ENCODE data around the gene AGRP. TPM values are rescaled to one million over a fixed set of nuclear protein-coding genes. Genes with fewer than 3 reads are reported as not detected.
"Not testable (repeated sequence)": the region's sequence is repeated elsewhere in the genome, so short reads cannot be mapped to it uniquely, and the experiment has no call there.

AGRP gene
- total RNA-seq, 1 donor from 2014 or later = not detected

- H3K4me1 Mint-ChIP-seq = peaks cover 80% of the 10 kb centered on the region
- ATAC-seq (ENCODE audit: low read depth) = no peak
- CTCF ChIA-PET = interaction anchor here (0.7 to 14.6 kb wide), 5 partner anchors 9 to 151 kb away, joined by 3 to 298 read pairs (median 8); partner anchors contain the start of genes ATP6V0D1 and CTCF
- POLR2A ChIA-PET = interaction anchor here (0.7 to 7.5 kb wide), 15 partner anchors 9 to 728 kb away, joined by 3 to 98 read pairs (median 6); partner anchors contain the start of genes ATP6V0D1, CARMIL2, CTCF and FHOD1
- intact Hi-C loops (cut with micrococcal nuclease) = loop anchor here (1.0 to 10.0 kb wide), 7 partner anchors 8 to 745 kb away; partner anchors contain the start of genes ATP6V0D1, CTCF, ESRP2 and RANBP10
- no peaks in the 10 kb centered on the region for H3K9me3 Mint-ChIP-seq
- no peak for DNase-seq
- H3K36me3 Mint-ChIP-seq (ENCODE audit: low read depth) = peaks cover 19% of the 10 kb centered on the region
- H3K27ac Mint-ChIP-seq = peak overlapping the region; percentile 89
- H3K4me3 Mint-ChIP-seq = peak overlapping the region; percentile 61
- TF ChIP-seq, protein P1, sequence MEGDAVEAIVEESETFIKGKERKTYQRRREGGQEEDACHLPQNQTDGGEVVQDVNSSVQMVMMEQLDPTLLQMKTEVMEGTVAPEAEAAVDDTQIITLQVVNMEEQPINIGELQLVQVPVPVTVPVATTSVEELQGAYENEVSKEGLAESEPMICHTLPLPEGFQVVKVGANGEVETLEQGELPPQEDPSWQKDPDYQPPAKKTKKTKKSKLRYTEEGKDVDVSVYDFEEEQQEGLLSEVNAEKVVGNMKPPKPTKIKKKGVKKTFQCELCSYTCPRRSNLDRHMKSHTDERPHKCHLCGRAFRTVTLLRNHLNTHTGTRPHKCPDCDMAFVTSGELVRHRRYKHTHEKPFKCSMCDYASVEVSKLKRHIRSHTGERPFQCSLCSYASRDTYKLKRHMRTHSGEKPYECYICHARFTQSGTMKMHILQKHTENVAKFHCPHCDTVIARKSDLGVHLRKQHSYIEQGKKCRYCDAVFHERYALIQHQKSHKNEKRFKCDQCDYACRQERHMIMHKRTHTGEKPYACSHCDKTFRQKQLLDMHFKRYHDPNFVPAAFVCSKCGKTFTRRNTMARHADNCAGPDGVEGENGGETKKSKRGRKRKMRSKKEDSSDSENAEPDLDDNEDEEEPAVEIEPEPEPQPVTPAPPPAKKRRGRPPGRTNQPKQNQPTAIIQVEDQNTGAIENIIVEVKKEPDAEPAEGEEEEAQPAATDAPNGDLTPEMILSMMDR (IDR thresholded peaks at IDR 0.05) = no peak
- no peaks in the 10 kb centered on the region for H3K27me3 Mint-ChIP-seq
Measured at GRCh38 chr16:67489401-67490083, 6.2 kb upstream of the AGRP start.

DNA sequence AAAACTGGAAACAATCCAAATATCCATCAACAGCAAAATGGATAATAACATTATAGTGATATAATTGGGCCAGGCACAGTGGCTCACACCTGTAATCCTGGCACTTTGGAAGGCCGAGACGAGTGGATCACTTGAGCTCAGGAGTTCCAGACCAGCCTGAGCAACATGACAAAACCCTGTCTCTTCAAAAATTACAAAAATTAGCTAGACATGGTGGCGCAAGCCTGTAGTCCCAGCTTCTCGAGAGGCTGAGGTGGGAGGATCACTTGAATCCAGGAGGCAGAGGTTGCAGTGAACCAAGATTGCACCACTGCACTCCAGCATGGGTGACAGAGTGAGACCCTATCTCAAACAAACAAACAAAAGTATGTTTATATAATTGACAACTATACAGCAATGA, 4.2 kb upstream of the AGRP start:
- intact Hi-C loops (cut with micrococcal nuclease) = loop anchor here (10.0 kb wide), 1 partner anchor 747 kb away; the partner anchor contains the start of gene ESRP2
- H3K4me3 Mint-ChIP-seq = not testable (repeated sequence)
- CTCF ChIA-PET = interaction anchor here (0.5 to 14.6 kb wide), 2 partner anchors 29 to 524 kb away, joined by 6 to 298 read pairs; no protein-coding TSS in a partner anchor

GRCh38 chr16:67486805-67487204, 3.5 kb upstream of the AGRP start:
- ChIA-PET POLR2A (interaction anchor here (1.3 kb wide), 1 partner anchor 30 kb away, joined by 6 read pairs; no protein-coding TSS in a partner anchor), CTCF (interaction anchor here (14.6 kb wide), 1 partner anchor 30 kb away, joined by 298 read pairs; no protein-coding TSS in a partner anchor)
- Mint-ChIP-seq H3K27ac (peak overlapping the region; percentile 89), H3K36me3 (ENCODE audit: low read depth) (peaks cover 23% of the 10 kb centered on the region), H3K27me3 (no peaks in the 10 kb centered on the region), H3K9me3 (no peaks in the 10 kb centered on the region), H3K4me1 (peaks cover 80% of the 10 kb centered on the region), H3K4me3 (no peak overlapping the region)
- TF ChIP-seq, protein P1 (IDR thresholded peaks at IDR 0.05) = no peak
- DNase-seq (no peak), ATAC-seq (ENCODE audit: low read depth) (no peak)
- intact Hi-C loops (cut with micrococcal nuclease) = loop anchor here (10.0 kb wide), 1 partner anchor 748 kb away; the partner anchor contains the start of gene ESRP2

More for the DNA sequence above, 4.2 kb upstream of the AGRP start:
- Mint-ChIP-seq H3K4me1 (peaks cover 80% of the 10 kb centered on the region), H3K36me3 (ENCODE audit: low read depth) (peaks cover 23% of the 10 kb centered on the region), H3K27ac (peak overlapping the region; percentile 89)
- DNase-seq; H3K27me3 Mint-ChIP-seq; H3K9me3 Mint-ChIP-seq; ATAC-seq (ENCODE audit: low read depth): not testable (repeated sequence)
- POLR2A ChIA-PET = interaction anchor here (0.6 to 1.8 kb wide), 4 partner anchors 29 to 327 kb away, joined by 4 to 9 read pairs (median 5); no protein-coding TSS in a partner anchor

GRCh38 chr16:67483731-67484525, 581 bp upstream of the AGRP start:
- Mint-ChIP-seq H3K4me3 (no peak overlapping the region), H3K4me1 (peaks cover 68% of the 10 kb centered on the region), H3K27ac (peak overlapping the region; percentile 76), H3K36me3 (ENCODE audit: low read depth) (peaks cover 31% of the 10 kb centered on the region), H3K27me3 (no peaks in the 10 kb centered on the region), H3K9me3 (no peaks in the 10 kb centered on the region)
- CTCF ChIA-PET = interaction anchor here (1.3 to 1.5 kb wide), 2 partner anchors 37 to 184 kb away, joined by 3 to 6 read pairs; no protein-coding TSS in a partner anchor
- TF ChIP-seq, protein P1 (IDR thresholded peaks at IDR 0.05) = no peak
- intact Hi-C loops (cut with micrococcal nuclease) = loop anchor here (5.0 to 10.0 kb wide), 2 partner anchors 233 to 751 kb away; partner anchors contain the start of genes ESRP2 and GFOD2
- DNase-seq (no peak), ATAC-seq (ENCODE audit: low read depth) (no peak)
- POLR2A ChIA-PET = interaction anchor here (1.2 to 1.6 kb wide), 2 partner anchors 30 to 37 kb away, joined by 3 to 5 read pairs; no protein-coding TSS in a partner anchor
